ENCODE data around the gene ELFN1.

GRCh38 chr7:1738511-1738910 is 68.4 kb downstream of the ELFN1 start:
- no peak for TF ChIP-seq CTCF (IDR thresholded peaks at IDR 0.05)
- TF ChIP-seq EP300 (IDR thresholded peaks at IDR 0.05): no peak
